A549 (cell line): ENCODE data around the gene CITED2.

Source experiments
- CHD2 ChIP-seq: fragments of 150-350 bp; IDR thresholded peaks from 2 replicates; pipeline ENCODE4 v1.6.1; 2014; ENCODE audit warnings: low read length; ENCODE audit not compliant: partially characterized antibody
- CHD4 ChIP-seq: fragments of 200-600 bp; sonication (generic); IDR thresholded peaks from 2 replicates; pipeline ENCODE4 v1.6.1; 2016; ENCODE audit warnings: antibody characterized with exemption, mild to moderate bottlenecking, borderline replicate concordance
- EP300 ChIP-seq, 2 experiments: fragments of >200 bp; sonication (Bioruptor Twin); formaldehyde crosslinking; IDR thresholded peaks; 2 replicates in 1 of 2; 3 replicates in 1 of 2; pipeline ENCODE4 v1.6.1; 2016 to 2017
- HOXA7 ChIP-seq: fragments of 250-450 bp; sonication (Bioruptor Pico); IDR thresholded peaks from 2 replicates; pipeline ENCODE4 v1.5.0; 2020; ENCODE audit warnings: mild to moderate bottlenecking, moderate library complexity
- JUNB ChIP-seq: fragments of >200 bp; sonication (Bioruptor Twin); formaldehyde crosslinking; IDR thresholded peaks from 2 replicates; pipeline ENCODE4 v1.6.1; 2016
- POLR2A ChIP-seq: IDR thresholded peaks from 2 replicates; pipeline ENCODE4 v1.6.1; 2012; ENCODE audit warnings: mild to moderate bottlenecking, low read length
- RAD21 ChIP-seq, 2 experiments: fragments of >200 bp in 1 of 2; sonication (Bioruptor Twin) in 1 of 2; formaldehyde crosslinking in 1 of 2; IDR thresholded peaks in 1 of 2; conservative IDR thresholded peaks in 1 of 2; 2 replicates in 1 of 2; 3 replicates in 1 of 2; pipeline ENCODE4 v1.6.1; 2012 to 2018; ENCODE audit warnings: inconsistent platforms in 1 of 2
- RCOR1 ChIP-seq: fragments of 150-350 bp; IDR thresholded peaks from 2 replicates; pipeline ENCODE4 v1.6.1; 2014; ENCODE audit warnings: antibody characterized with exemption, low read length, low read depth
- RFX5 ChIP-seq: fragments of 450-650 bp; IDR thresholded peaks from 2 replicates; pipeline ENCODE4 v1.7.1; 2014; ENCODE audit warnings: antibody characterized with exemption, mild to moderate bottlenecking, moderate library complexity
- RNF2 ChIP-seq: fragments of 200-600 bp; sonication (generic); IDR thresholded peaks from 2 replicates; pipeline ENCODE4 v1.6.1; 2016; ENCODE audit warnings: low read depth, mild to moderate bottlenecking, antibody characterized with exemption, moderate library complexity, borderline replicate concordance
- SREBF2 ChIP-seq: fragments of 450-650 bp; IDR thresholded peaks from 2 replicates; pipeline ENCODE4 v1.6.1; 2014; ENCODE audit warnings: mild to moderate bottlenecking, moderate library complexity
- USF2 ChIP-seq: fragments of 450-650 bp; IDR thresholded peaks from 2 replicates; pipeline ENCODE4 v1.6.1; 2014; ENCODE audit warnings: antibody characterized with exemption
- TF ChIP-seq, protein P1 (sequence below): fragments of >200 bp; sonication (Bioruptor Twin); formaldehyde crosslinking; IDR thresholded peaks from 3 replicates; pipeline ENCODE4 v1.5.1; 2016

DNA sequence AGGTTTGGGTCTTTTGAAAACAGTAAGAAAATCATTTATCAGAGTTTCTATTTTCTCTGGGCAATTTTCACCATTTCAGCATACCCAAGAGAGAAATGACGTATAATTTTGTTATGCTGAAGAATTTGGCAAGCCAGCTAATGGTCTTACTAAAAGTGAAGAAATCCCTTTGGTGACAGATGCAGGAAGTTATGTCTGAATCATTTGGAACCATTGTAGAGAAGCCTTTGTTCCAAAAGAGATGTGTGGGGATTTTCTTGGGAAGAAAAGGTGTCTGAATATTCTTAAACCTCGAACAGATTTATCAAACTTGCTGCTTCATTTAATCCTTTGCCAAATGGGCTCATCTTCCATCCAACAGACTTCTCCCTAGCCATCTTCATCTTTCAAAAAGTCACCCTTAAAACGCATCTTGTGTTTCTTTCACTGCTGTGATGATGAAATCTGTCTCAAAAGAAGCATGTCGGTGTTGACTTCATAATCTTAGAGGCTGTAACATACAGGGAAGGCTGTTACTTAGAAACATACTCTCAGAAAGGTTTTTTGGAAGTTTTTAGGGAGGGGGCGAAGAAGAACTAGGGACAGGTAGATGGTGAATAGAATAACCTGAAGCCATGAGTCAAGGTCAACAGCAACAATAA, 39.5 kb downstream of the CITED2 start:
- TF ChIP-seq USF2 = no peak
- TF ChIP-seq, protein P1, sequence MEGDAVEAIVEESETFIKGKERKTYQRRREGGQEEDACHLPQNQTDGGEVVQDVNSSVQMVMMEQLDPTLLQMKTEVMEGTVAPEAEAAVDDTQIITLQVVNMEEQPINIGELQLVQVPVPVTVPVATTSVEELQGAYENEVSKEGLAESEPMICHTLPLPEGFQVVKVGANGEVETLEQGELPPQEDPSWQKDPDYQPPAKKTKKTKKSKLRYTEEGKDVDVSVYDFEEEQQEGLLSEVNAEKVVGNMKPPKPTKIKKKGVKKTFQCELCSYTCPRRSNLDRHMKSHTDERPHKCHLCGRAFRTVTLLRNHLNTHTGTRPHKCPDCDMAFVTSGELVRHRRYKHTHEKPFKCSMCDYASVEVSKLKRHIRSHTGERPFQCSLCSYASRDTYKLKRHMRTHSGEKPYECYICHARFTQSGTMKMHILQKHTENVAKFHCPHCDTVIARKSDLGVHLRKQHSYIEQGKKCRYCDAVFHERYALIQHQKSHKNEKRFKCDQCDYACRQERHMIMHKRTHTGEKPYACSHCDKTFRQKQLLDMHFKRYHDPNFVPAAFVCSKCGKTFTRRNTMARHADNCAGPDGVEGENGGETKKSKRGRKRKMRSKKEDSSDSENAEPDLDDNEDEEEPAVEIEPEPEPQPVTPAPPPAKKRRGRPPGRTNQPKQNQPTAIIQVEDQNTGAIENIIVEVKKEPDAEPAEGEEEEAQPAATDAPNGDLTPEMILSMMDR = no peak
- TF ChIP-seq RCOR1 = no peak
- TF ChIP-seq CHD2 = no peak
- TF ChIP-seq HOXA7 (CRISPR knock-in tag) = no peak
- TF ChIP-seq CHD4 = no peak
- TF ChIP-seq RAD21 (conservative IDR thresholded peaks at IDR 0.05 in 1 of 2, IDR thresholded peaks at IDR 0.05 in 1 of 2) = no peak
- TF ChIP-seq JUNB = no peak
- no peak for TF ChIP-seq EP300 (IDR thresholded peaks at IDR 0.05)
- no peak for TF ChIP-seq RFX5
- TF ChIP-seq POLR2A = no peak
- no peak for TF ChIP-seq SREBF2
- TF ChIP-seq RNF2 = no peak
